DND-41 (cell line): ENCODE data around the gene PDE4C.

ENCODE experiments used
- CTCF ChIP-seq: IDR thresholded peaks from 2 replicates; pipeline ENCODE4 v1.5.1; 2012; ENCODE audit warnings: borderline replicate concordance, low read length, moderate library complexity, mild to moderate bottlenecking; ENCODE audit not compliant: poor library complexity, severe bottlenecking; ENCODE audit errors: extremely low read depth
- EZH2 ChIP-seq: IDR thresholded peaks from 3 replicates; pipeline ENCODE4 v1.6.1; 2012; ENCODE audit warnings: borderline replicate concordance, low read depth, mild to moderate bottlenecking, moderate library complexity, low read length, inconsistent platforms; ENCODE audit not compliant: severe bottlenecking

- TF ChIP-seq CTCF, result no peak
- TF ChIP-seq EZH2, result no peak
Measured at GRCh38 chr19:18204394-18205199, 21.6 kb downstream of the PDE4C start.
